ENCODE results near the gene SLC4A1.

GRCh38 chr17:44217738-44218343 lies 50.1 kb downstream of the SLC4A1 start:
- TF ChIP-seq CTCF (IDR thresholded peaks at IDR 0.05) (no peak), POLR2A (IDR thresholded peaks at IDR 0.05) (no peak), EP300 (IDR thresholded peaks at IDR 0.05) (no peak)
